ENCODE results near the gene KIF5A.
"Not testable (repeated sequence)": the region's sequence is repeated elsewhere in the genome, so short reads cannot be mapped to it uniquely, and the experiment has no call there.

KIF5A gene

DNA sequence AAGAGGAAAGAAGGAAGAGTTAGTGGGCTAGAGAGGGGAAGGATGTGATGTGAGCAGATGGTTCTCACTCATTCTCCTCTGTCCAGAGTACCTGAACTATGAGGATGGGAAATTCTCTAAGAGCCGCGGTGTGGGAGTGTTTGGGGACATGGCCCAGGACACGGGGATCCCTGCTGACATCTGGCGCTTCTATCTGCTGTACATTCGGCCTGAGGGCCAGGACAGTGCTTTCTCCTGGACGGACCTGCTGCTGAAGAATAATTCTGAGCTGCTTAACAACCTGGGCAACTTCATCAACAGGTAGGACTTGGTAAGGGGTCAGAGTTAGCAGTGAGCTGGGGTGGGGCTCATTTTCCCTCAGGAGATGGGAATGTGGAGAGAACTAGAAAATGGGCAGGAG lies 37.2 kb upstream of the KIF5A start:
- DNase-seq (ENCODE audit: low read depth, low spot score): no peak
- POLR2A ChIA-PET: no interaction called here

DNA sequence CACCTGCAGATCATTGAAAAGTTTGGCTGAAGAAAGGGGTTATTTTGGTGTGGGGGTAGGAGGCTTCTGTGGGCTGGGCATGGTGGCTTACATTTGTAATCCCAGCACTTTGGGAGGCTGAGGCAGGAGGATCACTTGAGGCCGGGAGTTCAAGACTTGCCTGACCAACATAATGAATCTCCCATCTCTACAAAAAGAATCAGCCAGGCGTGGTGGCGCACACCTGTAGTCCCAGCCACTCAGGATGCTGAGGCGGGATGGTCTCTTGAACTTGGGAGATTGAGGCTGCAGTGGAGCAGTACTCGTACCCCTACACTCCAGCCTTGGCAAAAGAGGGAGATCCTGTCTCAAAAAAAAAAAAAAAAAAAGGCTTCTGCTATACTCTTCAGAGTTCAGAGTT lies 36.6 kb upstream of the KIF5A start:
- POLR2A ChIA-PET: interaction anchor here (1.2 kb wide), 1 partner anchor 9 kb away, joined by 3 read pairs; no protein-coding TSS in a partner anchor

More for the DNA sequence above, 37.2 kb upstream of the KIF5A start:
- no peak for TF ChIP-seq CTCF (IDR thresholded peaks at IDR 0.05; ENCODE audit: insufficient read depth, low read length, missing control alignments)
- CTCF ChIA-PET: interaction anchor here (0.6 to 2.0 kb wide), 3 partner anchors 54 to 217 kb away, joined by 3 to 7 read pairs (median 3); no protein-coding TSS in a partner anchor
- H3K4me3 ChIP-seq (ENCODE audit: low read depth, low read length): no peak overlapping the region

DNA sequence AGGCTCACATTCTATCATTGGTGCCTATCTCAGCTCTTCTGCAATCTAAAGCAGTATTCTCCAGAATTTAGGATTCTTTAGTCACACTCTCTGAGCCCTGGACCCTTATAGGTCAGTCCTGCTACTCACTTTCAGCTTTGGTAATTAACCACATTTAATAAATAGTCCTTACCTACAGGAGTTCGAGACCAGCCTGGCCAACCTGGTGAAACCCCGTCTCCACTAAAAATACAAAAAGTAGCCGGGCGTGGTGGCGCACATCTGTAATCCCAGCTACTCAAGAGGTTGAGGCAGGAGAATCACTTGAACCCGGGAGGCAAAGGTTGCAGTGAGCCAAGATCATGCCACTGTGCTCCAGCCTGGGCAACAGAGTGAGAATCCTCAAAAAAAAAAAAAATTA lies 36.2 kb upstream of the KIF5A start:
- DNase-seq (ENCODE audit: low read depth, low spot score); H3K4me3 ChIP-seq (ENCODE audit: low read depth, low read length): not testable (repeated sequence)
- CTCF ChIA-PET: interaction anchor here (1.5 to 2.0 kb wide), 2 partner anchors 52 to 55 kb away, joined by 3 to 7 read pairs; no protein-coding TSS in a partner anchor
- POLR2A ChIA-PET: interaction anchor here (1.2 kb wide), 1 partner anchor 9 kb away, joined by 3 read pairs; no protein-coding TSS in a partner anchor

More for the DNA sequence above, 36.6 kb upstream of the KIF5A start:
- DNase-seq (ENCODE audit: low read depth, low spot score): no peak
- H3K4me3 ChIP-seq (ENCODE audit: low read depth, low read length): no peak overlapping the region
- CTCF ChIA-PET: interaction anchor here (2.0 kb wide), 1 partner anchor 55 kb away, joined by 7 read pairs; no protein-coding TSS in a partner anchor
- TF ChIP-seq CTCF (IDR thresholded peaks at IDR 0.05; ENCODE audit: insufficient read depth, low read length, missing control alignments): no peak

- CTCF ChIA-PET: interaction anchor here (1.5 kb wide), 1 partner anchor 52 kb away, joined by 3 read pairs; no protein-coding TSS in a partner anchor
- not testable (repeated sequence) for DNase-seq (ENCODE audit: low read depth, low spot score); H3K4me3 ChIP-seq (ENCODE audit: low read depth, low read length)
- POLR2A ChIA-PET: interaction anchor here (0.8 to 1.2 kb wide), 3 partner anchors 10 to 56 kb away, joined by 3 to 4 read pairs (median 4); no protein-coding TSS in a partner anchor
Measured at GRCh38 chr12:57514246-57514645, 35.6 kb upstream of the KIF5A start.

GRCh38 chr12:57514720-57515407 lies 35.0 kb upstream of the KIF5A start:
- ChIA-PET CTCF (interaction anchor here (1.1 to 2.1 kb wide), 3 partner anchors 14 to 55 kb away, joined by 3 to 7 read pairs (median 4); partner anchors contain the start of gene GLI1), POLR2A (interaction anchor here (0.8 to 1.6 kb wide), 4 partner anchors 10 to 56 kb away, joined by 3 to 5 read pairs (median 4); no protein-coding TSS in a partner anchor)
- no peak overlapping the region for H3K4me3 ChIP-seq (ENCODE audit: low read depth, low read length)
- no peak for TF ChIP-seq CTCF (IDR thresholded peaks at IDR 0.05; ENCODE audit: insufficient read depth, low read length, missing control alignments)
- DNase-seq (ENCODE audit: low read depth, low spot score): no peak

GRCh38 chr12:57515408-57515933 lies 34.4 kb upstream of the KIF5A start:
- ChIA-PET CTCF (interaction anchor here (1.1 to 2.1 kb wide), 5 partner anchors 14 to 117 kb away, joined by 3 to 7 read pairs (median 4); partner anchors contain the start of genes B4GALNT1 and GLI1), POLR2A (interaction anchor here (1.1 to 1.6 kb wide), 2 partner anchors 11 to 57 kb away, joined by 3 to 5 read pairs; no protein-coding TSS in a partner anchor)
- no peak overlapping the region for H3K4me3 ChIP-seq (ENCODE audit: low read depth, low read length)
- DNase-seq (ENCODE audit: low read depth, low spot score): no peak
- TF ChIP-seq CTCF (IDR thresholded peaks at IDR 0.05; ENCODE audit: insufficient read depth, low read length, missing control alignments): no peak

Data from AG04449 (cell line).